ENCODE results near the gene FAM3C.

Gene FAM3C

GRCh38 chr7:121382473-121382872, 13.6 kb downstream of the FAM3C start:
- no peak overlapping the region for H3K4me3 ChIP-seq (ENCODE audit: low read depth, low read length)
- TF ChIP-seq, protein P1, sequence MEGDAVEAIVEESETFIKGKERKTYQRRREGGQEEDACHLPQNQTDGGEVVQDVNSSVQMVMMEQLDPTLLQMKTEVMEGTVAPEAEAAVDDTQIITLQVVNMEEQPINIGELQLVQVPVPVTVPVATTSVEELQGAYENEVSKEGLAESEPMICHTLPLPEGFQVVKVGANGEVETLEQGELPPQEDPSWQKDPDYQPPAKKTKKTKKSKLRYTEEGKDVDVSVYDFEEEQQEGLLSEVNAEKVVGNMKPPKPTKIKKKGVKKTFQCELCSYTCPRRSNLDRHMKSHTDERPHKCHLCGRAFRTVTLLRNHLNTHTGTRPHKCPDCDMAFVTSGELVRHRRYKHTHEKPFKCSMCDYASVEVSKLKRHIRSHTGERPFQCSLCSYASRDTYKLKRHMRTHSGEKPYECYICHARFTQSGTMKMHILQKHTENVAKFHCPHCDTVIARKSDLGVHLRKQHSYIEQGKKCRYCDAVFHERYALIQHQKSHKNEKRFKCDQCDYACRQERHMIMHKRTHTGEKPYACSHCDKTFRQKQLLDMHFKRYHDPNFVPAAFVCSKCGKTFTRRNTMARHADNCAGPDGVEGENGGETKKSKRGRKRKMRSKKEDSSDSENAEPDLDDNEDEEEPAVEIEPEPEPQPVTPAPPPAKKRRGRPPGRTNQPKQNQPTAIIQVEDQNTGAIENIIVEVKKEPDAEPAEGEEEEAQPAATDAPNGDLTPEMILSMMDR (IDR thresholded peaks at IDR 0.05; ENCODE audit: low read depth, low read length, missing control alignments): no peak
- peak; percentile 26 for DNase-seq (ENCODE audit: low read depth)

DNA sequence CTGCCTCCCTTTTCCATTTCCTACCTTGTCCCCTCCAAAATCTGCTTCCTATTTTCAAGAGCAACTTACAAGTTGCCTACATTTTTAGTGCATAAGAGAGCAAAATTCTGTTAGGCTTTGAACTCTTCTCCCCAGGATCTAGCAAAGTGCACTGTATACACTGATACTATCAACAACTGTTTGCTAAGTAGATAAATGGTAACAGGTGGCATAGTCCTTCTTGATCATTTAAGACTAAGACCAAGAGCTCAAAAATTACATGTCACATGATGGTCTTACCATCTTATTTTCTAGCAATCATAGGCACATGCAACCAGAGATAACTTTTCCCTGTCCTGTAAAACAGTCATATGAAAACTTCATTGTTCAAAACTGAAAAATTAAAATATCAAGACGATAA, 16.2 kb downstream of the FAM3C start:
- no peak overlapping the region for H3K4me3 ChIP-seq (ENCODE audit: low read depth, low read length)
- TF ChIP-seq, protein P1 (IDR thresholded peaks at IDR 0.05; ENCODE audit: low read depth, low read length, missing control alignments): no peak

GRCh38 chr7:121376979-121377378, 19.1 kb downstream of the FAM3C start:
- H3K4me3 ChIP-seq (ENCODE audit: low read depth, low read length): no peak overlapping the region
- TF ChIP-seq, protein P1 (IDR thresholded peaks at IDR 0.05; ENCODE audit: low read depth, low read length, missing control alignments): no peak
- DNase-seq (ENCODE audit: low read depth): no peak

More for the DNA sequence above, 16.2 kb downstream of the FAM3C start:
- no peak for DNase-seq (ENCODE audit: low read depth)

GRCh38 chr7:121373177-121373576, 22.9 kb downstream of the FAM3C start:
- H3K4me3 ChIP-seq (ENCODE audit: low read depth, low read length): no peak overlapping the region
- TF ChIP-seq, protein P1 (IDR thresholded peaks at IDR 0.05; ENCODE audit: low read depth, low read length, missing control alignments): peak; percentile 33

DNA sequence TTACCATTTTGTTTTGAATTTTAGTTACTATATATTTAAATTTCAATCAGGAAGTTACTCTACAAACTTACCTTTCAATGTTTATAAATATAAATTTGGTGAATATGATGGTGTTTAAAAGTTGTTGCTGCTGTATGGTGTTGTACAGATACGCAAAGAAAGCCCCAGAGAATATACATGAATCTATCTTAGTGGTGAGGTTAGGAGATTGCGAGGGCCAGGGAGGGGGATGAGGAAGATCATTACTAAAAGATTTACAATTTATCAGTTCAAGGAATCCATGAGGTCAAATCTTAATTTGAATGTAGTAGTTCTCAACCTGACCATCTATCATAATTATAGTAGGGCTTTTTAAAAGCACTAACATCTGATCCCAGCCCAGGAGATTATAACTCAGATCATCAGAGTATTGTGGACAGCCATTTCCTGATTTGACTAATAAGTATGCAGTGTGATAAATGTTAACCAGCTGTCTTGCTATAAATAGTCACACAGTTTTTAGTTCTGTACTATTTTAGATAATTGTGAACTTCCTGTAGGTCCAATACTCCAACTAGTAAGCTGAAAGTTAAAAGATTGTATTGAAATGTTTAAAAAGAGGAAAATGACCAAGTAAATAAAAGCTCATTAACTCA, 23.6 kb downstream of the FAM3C start:
- TF ChIP-seq, protein P1 (IDR thresholded peaks at IDR 0.05; ENCODE audit: low read depth, low read length, missing control alignments): no peak
- DNase-seq (ENCODE audit: low read depth): peak; percentile 62
- no peak overlapping the region; the same call in 1 of the 2 replicates for H3K4me3 ChIP-seq (ENCODE audit: low read depth, low read length)

More at GRCh38 chr7:121373177-121373576, 22.9 kb downstream of the FAM3C start:
- no peak for DNase-seq (ENCODE audit: low read depth)

DNA sequence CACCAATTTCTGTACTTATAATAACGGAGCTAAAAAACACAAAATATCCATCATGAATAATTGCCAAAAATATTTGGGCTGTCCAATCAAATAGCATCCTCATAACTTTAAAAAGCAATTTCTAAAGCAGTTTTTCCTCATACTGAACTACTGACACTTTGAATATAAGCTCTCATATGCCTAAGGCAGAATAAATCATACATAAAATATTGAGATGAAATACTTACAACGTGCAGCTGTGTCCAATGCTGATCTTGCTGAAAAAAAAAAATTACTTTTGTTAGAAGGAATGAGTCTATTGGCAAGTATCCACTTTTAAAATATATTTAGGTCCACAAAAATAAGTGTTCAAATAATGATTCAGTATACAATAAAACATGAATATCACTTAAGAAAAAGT, 24.2 kb downstream of the FAM3C start:
- TF ChIP-seq, protein P1 (IDR thresholded peaks at IDR 0.05; ENCODE audit: low read depth, low read length, missing control alignments): no peak
- H3K4me3 ChIP-seq (ENCODE audit: low read depth, low read length): no peak overlapping the region
- no peak for DNase-seq (ENCODE audit: low read depth)

- no peak overlapping the region; the same call in 1 of the 2 replicates for H3K4me3 ChIP-seq (ENCODE audit: low read depth, low read length)
These were observed 24.7 kb downstream of the FAM3C start for GRCh38 chr7:121371367-121371766.

More at GRCh38 chr7:121371367-121371766, 24.7 kb downstream of the FAM3C start:
- TF ChIP-seq, protein P1 (IDR thresholded peaks at IDR 0.05; ENCODE audit: low read depth, low read length, missing control alignments): no peak
- no peak for DNase-seq (ENCODE audit: low read depth)

All from GM12864 (cell line).